ENCODE results near the gene KHDC3L. TPM values are rescaled to one million over a fixed set of nuclear protein-coding genes. Genes with fewer than 3 reads are reported as not detected.
A peak's percentile ranks its signal among the peaks of the same experiment; 100 is the strongest.

Gene KHDC3L
- total and polyA plus RNA-seq, 2 experiments from 2014 or later: not detected

Small RNA genes within 50 kb of the gene (small RNA-seq; reads per million reads assigned to genes)
- 0.99 reads per million, percentile 71 among the genes with 10 or more reads in this experiment for gene RPL39P3

Other genes starting within 250 kb of the KHDC3L start
- not detected in 2 replicates for gene KHDC1L, start 137.2 kb upstream of the KHDC3L start, total RNA-seq
- gene KHDC1L, start 137.2 kb upstream of the KHDC3L start, polyA plus RNA-seq: 0.61 TPM in 1 of 2 replicates, not detected in the other
- gene KHDC1, start 99.5 kb upstream of the KHDC3L start, total RNA-seq: 4.3 and 6.9 TPM in 2 replicates
- gene KHDC1, start 99.5 kb upstream of the KHDC3L start, polyA plus RNA-seq: 5.5 and 7.3 TPM in 2 replicates
- gene DPPA5, start 8.4 kb upstream of the KHDC3L start, total RNA-seq: not detected in 2 replicates
- gene DPPA5, start 8.4 kb upstream of the KHDC3L start, polyA plus RNA-seq: not detected in 2 replicates
- not detected in 2 replicates for gene OOEP, start 7.2 kb downstream of the KHDC3L start, total RNA-seq
- not detected in 2 replicates for gene OOEP, start 7.2 kb downstream of the KHDC3L start, polyA plus RNA-seq
- not detected in 2 replicates for gene DDX43, start 32.2 kb downstream of the KHDC3L start, total RNA-seq
- 0.07 TPM in 1 of 2 replicates, not detected in the other for gene DDX43, start 32.2 kb downstream of the KHDC3L start, polyA plus RNA-seq
- gene CGAS, start 89.6 kb downstream of the KHDC3L start, total RNA-seq: 0.50 and 1.0 TPM in 2 replicates
- 0.18 and 0.35 TPM in 2 replicates for gene CGAS, start 89.6 kb downstream of the KHDC3L start, polyA plus RNA-seq
- 27.4 and 28.2 TPM in 2 replicates for gene MTO1, start 99.1 kb downstream of the KHDC3L start, total RNA-seq
- 13.1 and 19.2 TPM in 2 replicates for gene MTO1, start 99.1 kb downstream of the KHDC3L start, polyA plus RNA-seq
- gene EEF1A1, start 158.4 kb downstream of the KHDC3L start, total RNA-seq: 11,226 and 12,699 TPM in 2 replicates
- gene EEF1A1, start 158.4 kb downstream of the KHDC3L start, polyA plus RNA-seq: 2,468 and 2,627 TPM in 2 replicates